PC-3 (cell line): ENCODE measurements around the gene GLS. TPM values are rescaled to one million over a fixed set of nuclear protein-coding genes. Genes with fewer than 3 reads are reported as not detected.

Experiments used
- ATAC-seq: fragments of 200-7000 bp; cut with Tn5 transposase; 2 replicates; pipeline ENCODE4 v1.9.1; 2020; ENCODE audit warnings: mild to moderate bottlenecking, moderate library complexity
- BruUV-seq: library from RNA; stranded (reverse); fragments of 400-500 nt; replicated peaks from 2 replicates; lab custom pipeline; 2021; lab: Mats Ljungman, UMichigan
- CTCF ChIA-PET: fragments of 300-600 bp; sonication (Branson Sonifier 250); formaldehyde crosslinking; loops from one replicate; lab custom pipeline; 2022; ENCODE audit warnings: antibody characterized with exemption; lab: Charles Lee
- POLR2A ChIA-PET: fragments of 300-600 bp; sonication (Branson Sonifier 250); formaldehyde crosslinking; loops from one replicate; lab custom pipeline; 2022; ENCODE audit warnings: antibody characterized with exemption; ENCODE audit not compliant: unreplicated experiment; lab: Charles Lee
- DNase-seq: peaks from one replicate; pipeline ENCODE4 v3.0.0-alpha.2; 2015
- H2AFZ ChIP-seq: fragments of 300-600 bp; sonication (generic); 2 replicates; pipeline ENCODE4 v1.6.0; 2016; ENCODE audit warnings: antibody characterized with exemption, low read length
- H3F3A ChIP-seq: fragments of 300-600 bp; sonication (generic); one replicate; pipeline ENCODE4 v1.6.0; 2017; ENCODE audit warnings: antibody characterized with exemption, low read length, control low read depth, mild to moderate bottlenecking; ENCODE audit not compliant: unreplicated experiment
- H3K27ac ChIP-seq: fragments of 300-600 bp; sonication (generic); 2 replicates; pipeline ENCODE4 v1.5.1; 2016; ENCODE audit warnings: mild to moderate bottlenecking, low read length
- H3K27me3 ChIP-seq: fragments of 300-600 bp; sonication (generic); 2 replicates; pipeline ENCODE4 v1.6.1; 2016; ENCODE audit warnings: low read length, mixed read lengths
- H3K36me3 ChIP-seq: fragments of 300-600 bp; sonication (generic); 2 replicates; pipeline ENCODE4 v1.6.1; 2016; ENCODE audit warnings: low read depth, mixed run types, low read length, mixed read lengths
- H3K4me1 ChIP-seq: fragments of 300-600 bp; sonication (generic); 2 replicates; pipeline ENCODE4 v1.5.1; 2016; ENCODE audit warnings: low read length; ENCODE audit not compliant: insufficient read depth
- H3K4me2 ChIP-seq: fragments of 300-600 bp; sonication (generic); 2 replicates; pipeline ENCODE4 v1.6.0; 2016; ENCODE audit warnings: low read length
- H3K4me3 ChIP-seq: fragments of 300-600 bp; sonication (generic); 2 replicates; pipeline ENCODE4 v1.5.1; 2016; ENCODE audit warnings: mild to moderate bottlenecking, low read length, mixed read lengths
- H3K79me2 ChIP-seq: fragments of 300-600 bp; sonication (generic); 2 replicates; pipeline ENCODE4 v1.6.1; 2017; ENCODE audit warnings: low read length, mixed read lengths
- H3K9ac ChIP-seq: fragments of 300-600 bp; sonication (generic); 2 replicates; pipeline ENCODE4 v1.6.0; 2016; ENCODE audit warnings: mild to moderate bottlenecking, low read length
- H3K9me2 ChIP-seq: fragments of 300-600 bp; sonication (generic); replicated peaks from 2 replicates; pipeline ENCODE4 v1.6.1; 2016; ENCODE audit warnings: mixed run types, low read length, mixed read lengths
- H3K9me3 ChIP-seq: fragments of 300-600 bp; sonication (generic); 2 replicates; pipeline ENCODE4 v1.6.1; 2016; ENCODE audit warnings: low read length, mixed read lengths
- H4K20me1 ChIP-seq: fragments of 300-600 bp; sonication (generic); 2 replicates; pipeline ENCODE4 v1.6.1; 2016; ENCODE audit warnings: low read length, mixed read lengths
- EZH2 ChIP-seq: fragments of 300-600 bp; sonication (generic); IDR thresholded peaks from one replicate; pipeline ENCODE4 v1.6.1; 2017; ENCODE audit warnings: antibody characterized with exemption, mild to moderate bottlenecking, low read length; ENCODE audit not compliant: unreplicated experiment
- EZH2phosphoT487 ChIP-seq: fragments of 300-600 bp; sonication (generic); IDR thresholded peaks from 2 replicates; pipeline ENCODE4 v1.6.1; 2018; ENCODE audit warnings: mild to moderate bottlenecking, antibody characterized with exemption, low read length, borderline replicate concordance
- intact Hi-C: fragments of 100-400 bp; cut with micrococcal nuclease; formaldehyde crosslinking; loops from 2 replicates; pipeline ENCODE4 v1.9.0; 2023
- total RNA-seq: library from RNA; depleted of rRNA; stranded (reverse); fragments of >200 nt; gene quantifications from 2 replicates; pipeline ENCODE4 v1.2.3, GENCODE V29; 2014
- TF ChIP-seq, protein P1 (sequence below): fragments of 300-600 bp; sonication (generic); conservative IDR thresholded peaks from 2 replicates; pipeline ENCODE4 v1.5.1; 2017; ENCODE audit warnings: antibody characterized with exemption, low read depth, mild to moderate bottlenecking, low read length

Gene GLS
- total RNA-seq, 1 experiment from 2014 or later = 67.4 TPM

DNA sequence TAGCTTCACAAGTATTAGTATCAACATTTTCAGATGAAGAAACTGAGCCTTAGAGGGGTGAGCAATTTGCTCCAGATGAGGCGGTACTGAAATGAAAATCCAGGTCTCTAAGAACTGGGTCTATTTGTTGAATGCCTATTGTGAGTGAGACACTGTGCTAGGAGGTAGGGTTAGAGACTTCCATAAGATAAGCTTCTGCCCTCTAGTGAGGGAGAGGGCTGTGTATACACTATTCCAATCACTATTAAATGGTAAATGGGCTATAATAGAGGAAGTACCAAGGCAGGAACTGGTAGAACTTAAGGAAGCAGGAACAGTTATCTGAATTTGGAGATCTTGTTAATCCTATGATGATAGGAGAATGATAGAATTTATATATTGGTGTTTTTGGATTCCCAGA is 23.6 kb upstream of the GLS start:
- no peaks in the 10 kb centered on the region for H3K27me3 ChIP-seq
- no peaks in the 10 kb centered on the region for H3K9me2 ChIP-seq
- no peak overlapping the region for H3K4me3 ChIP-seq
- intact Hi-C loops = no loop called here
- H3K4me1 ChIP-seq = peaks cover 23% of the 10 kb centered on the region
- no peak overlapping the region for H2AFZ ChIP-seq
- ATAC-seq (peak; percentile 36; the same call in 1 of the 2 replicates), DNase-seq (peak; percentile 21)
- H3K79me2 ChIP-seq = no peaks in the 10 kb centered on the region
- no peaks in the 10 kb centered on the region for H4K20me1 ChIP-seq
- H3F3A ChIP-seq = no peaks in the 10 kb centered on the region
- no peak for TF ChIP-seq EZH2
- TF ChIP-seq, protein P1, sequence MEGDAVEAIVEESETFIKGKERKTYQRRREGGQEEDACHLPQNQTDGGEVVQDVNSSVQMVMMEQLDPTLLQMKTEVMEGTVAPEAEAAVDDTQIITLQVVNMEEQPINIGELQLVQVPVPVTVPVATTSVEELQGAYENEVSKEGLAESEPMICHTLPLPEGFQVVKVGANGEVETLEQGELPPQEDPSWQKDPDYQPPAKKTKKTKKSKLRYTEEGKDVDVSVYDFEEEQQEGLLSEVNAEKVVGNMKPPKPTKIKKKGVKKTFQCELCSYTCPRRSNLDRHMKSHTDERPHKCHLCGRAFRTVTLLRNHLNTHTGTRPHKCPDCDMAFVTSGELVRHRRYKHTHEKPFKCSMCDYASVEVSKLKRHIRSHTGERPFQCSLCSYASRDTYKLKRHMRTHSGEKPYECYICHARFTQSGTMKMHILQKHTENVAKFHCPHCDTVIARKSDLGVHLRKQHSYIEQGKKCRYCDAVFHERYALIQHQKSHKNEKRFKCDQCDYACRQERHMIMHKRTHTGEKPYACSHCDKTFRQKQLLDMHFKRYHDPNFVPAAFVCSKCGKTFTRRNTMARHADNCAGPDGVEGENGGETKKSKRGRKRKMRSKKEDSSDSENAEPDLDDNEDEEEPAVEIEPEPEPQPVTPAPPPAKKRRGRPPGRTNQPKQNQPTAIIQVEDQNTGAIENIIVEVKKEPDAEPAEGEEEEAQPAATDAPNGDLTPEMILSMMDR = 0 out of 2 replicates have a peak, but pooled peaks have one; percentile 30
- H3K27ac ChIP-seq = no peak overlapping the region
- CTCF ChIA-PET = no interaction called here
- H3K36me3 ChIP-seq = no peaks in the 10 kb centered on the region
- H3K4me2 ChIP-seq = no peak overlapping the region
- no peaks in the 10 kb centered on the region for H3K9me3 ChIP-seq
- no peak overlapping the region for H3K9ac ChIP-seq
- POLR2A ChIA-PET = no interaction called here
- BruUV-seq = no TSS peak

GRCh38 chr2:190858817-190859216 is 21.8 kb upstream of the GLS start:
- no peaks in the 10 kb centered on the region for H3K9me2 ChIP-seq
- H3K4me1 ChIP-seq = peaks cover 18% of the 10 kb centered on the region
- H3K27ac ChIP-seq = peak overlapping the region; percentile 10; the same call in 1 of the 2 replicates
- no peak overlapping the region for H3K9ac ChIP-seq
- intact Hi-C loops = no loop called here
- H3F3A ChIP-seq = no peaks in the 10 kb centered on the region
- H2AFZ ChIP-seq = peak overlapping the region; percentile 75
- BruUV-seq = no TSS peak
- H3K36me3 ChIP-seq = no peaks in the 10 kb centered on the region
- no peak overlapping the region for H3K4me3 ChIP-seq
- no peaks in the 10 kb centered on the region for H3K9me3 ChIP-seq
- H3K4me2 ChIP-seq = peak overlapping the region; percentile 68
- TF ChIP-seq EZH2 (no peak), EZH2phosphoT487 (no peak)
- TF ChIP-seq, protein P1 = no peak
- no peaks in the 10 kb centered on the region for H3K27me3 ChIP-seq
- ATAC-seq (peak; percentile 93), DNase-seq (peak; percentile 70)
- ChIA-PET CTCF (interaction anchor here (0.6 kb wide), 1 partner anchor 47 kb away, joined by 4 read pairs; no protein-coding TSS in a partner anchor), POLR2A (interaction anchor here (0.6 to 1.0 kb wide), 2 partner anchors 14 to 23 kb away, joined by 4 to 16 read pairs; no protein-coding TSS in a partner anchor)
- no peaks in the 10 kb centered on the region for H3K79me2 ChIP-seq
- no peaks in the 10 kb centered on the region for H4K20me1 ChIP-seq
